Smooth muscle cell of the coronary artery (primary cell): ENCODE data around the gene FBXO34. TPM values are rescaled to one million over a fixed set of nuclear protein-coding genes. Genes with fewer than 3 reads are reported as not detected.

Experiments used
- total RNA-seq: library from RNA; depleted of rRNA; stranded (reverse); fragments of >200 nt; gene quantifications from 2 replicates; pipeline ENCODE4 v1.2.3, GENCODE V29; 2014; ENCODE audit warnings: low replicate concordance

The FBXO34 gene
- total RNA-seq = 14.7 and 19.3 TPM in 2 replicates

GRCh38 chr14:55270832-55271571 lies at the start of gene FBXO34:
Gene FBXO34, plus strand, starts transcription at chr14:55271421. Its CDS starts 78,970 bp downstream, at chr14:55350391.

Other genes starting within 250 kb of the FBXO34 start
- gene WDHD1, start 244.3 kb upstream of the FBXO34 start, total RNA-seq = 7.3 and 11.0 TPM in 2 replicates
- gene SOCS4, start 244.2 kb upstream of the FBXO34 start, total RNA-seq = 9.4 and 13.7 TPM in 2 replicates
- 3.6 and 10.4 TPM in 2 replicates for gene MAPK1IP1L, start 219.8 kb upstream of the FBXO34 start, total RNA-seq
- 148 and 210 TPM in 2 replicates for gene LGALS3, start 142.2 kb upstream of the FBXO34 start, total RNA-seq
- 0.23 and 9.2 TPM in 2 replicates for gene DLGAP5, start 79.8 kb upstream of the FBXO34 start, total RNA-seq
- 8.9 and 13.3 TPM in 2 replicates for gene ATG14, start 140.4 kb downstream of the FBXO34 start, total RNA-seq
- gene TBPL2, start 169.2 kb downstream of the FBXO34 start, total RNA-seq = not detected in 2 replicates